ENCODE results near the gene AK1.

- TF ChIP-seq CTCF (conservative IDR thresholded peaks at IDR 0.05 in 1 of 2, IDR thresholded peaks at IDR 0.05 in 1 of 2; ENCODE audit: extremely low read depth in 1 of 2, insufficient read depth in 1 of 2, low read depth in 1 of 2, low read length in 2 of 2) (no peak), EZH2 (IDR thresholded peaks at IDR 0.05; ENCODE audit: borderline replicate concordance, low read length) (no peak)
Observed at GRCh38 chr9:127844821-127845359, 32.6 kb downstream of the AK1 start.
